OCI-LY3 (cell line): ENCODE measurements around the gene VSNL1.

ENCODE experiments used
- CTCF ChIP-seq: fragments of 200-600, 300-600 bp; sonication (generic); IDR thresholded peaks from 2 replicates; pipeline ENCODE4 v1.5.1; 2014; ENCODE audit warnings: antibody characterized with exemption, low read length, low read depth
- EZH2phosphoT487 ChIP-seq: fragments of 200-600 bp; shearing (Covaris generic); IDR thresholded peaks from 2 replicates; pipeline ENCODE4 v1.6.1; 2018; ENCODE audit warnings: antibody characterized with exemption, mixed run types, low read depth

DNA sequence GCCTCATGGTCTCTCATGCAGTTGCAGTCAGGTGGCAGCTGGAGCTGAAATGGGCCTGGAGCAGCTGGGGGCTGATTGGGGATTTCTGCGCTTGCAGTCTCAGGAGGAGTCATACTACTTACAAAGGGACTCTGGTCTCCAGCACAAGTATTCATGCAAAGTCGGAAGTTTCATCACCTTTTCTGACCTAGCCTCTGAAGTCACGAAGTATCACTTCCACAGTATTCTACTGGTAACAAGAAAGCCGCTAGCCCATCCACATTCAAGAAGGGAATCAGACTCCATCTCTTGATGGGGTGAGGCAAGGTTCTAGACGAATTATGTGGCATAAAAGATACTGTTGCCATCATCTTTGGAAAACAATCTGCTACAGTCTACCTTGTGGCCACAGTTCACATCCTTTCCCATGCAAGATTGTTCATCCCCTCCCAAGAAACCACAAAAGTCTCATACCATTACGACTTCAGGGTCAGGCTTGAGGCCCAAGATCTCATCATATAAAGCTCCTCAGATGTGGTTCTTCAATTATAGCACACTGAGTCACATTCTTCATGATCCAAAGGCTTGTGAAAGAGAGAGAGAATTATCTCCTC lies 117.9 kb downstream of the VSNL1 start:
- no peak for TF ChIP-seq CTCF
- TF ChIP-seq EZH2phosphoT487, result no peak
